Measurements from ENCODE around the gene RTTN.

Gene RTTN

DNA sequence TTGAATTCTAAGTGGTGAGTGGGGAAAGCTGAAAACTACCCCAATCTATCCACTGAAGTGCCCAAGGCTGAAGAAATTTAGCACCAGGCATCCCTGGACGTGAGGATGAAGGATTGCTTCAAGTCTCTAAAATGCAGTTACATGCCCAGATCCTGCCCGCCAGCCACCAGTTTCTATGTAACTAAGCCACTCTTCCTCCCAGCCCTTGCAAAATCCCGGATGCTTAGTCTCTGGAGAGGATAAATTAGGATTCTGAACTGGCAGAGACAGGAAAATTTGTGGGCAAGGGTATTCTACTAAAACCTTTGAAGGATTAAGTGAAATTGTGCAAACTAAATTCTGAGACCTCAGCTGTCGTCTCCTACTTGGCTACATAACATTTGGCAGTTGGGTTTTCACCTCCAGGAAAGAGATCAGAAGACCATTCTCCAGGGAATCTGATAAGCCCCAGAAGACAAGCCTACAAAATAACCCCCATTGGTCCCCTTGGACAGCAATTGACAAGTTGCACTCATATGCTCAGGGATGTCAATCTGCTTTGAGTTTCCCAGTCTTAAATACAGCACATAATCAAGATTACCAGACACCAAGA lies 163.9 kb downstream of the RTTN start:
- TF ChIP-seq POLR2AphosphoS5 (IDR thresholded peaks at IDR 0.05; ENCODE audit: low read depth, low read length) (no peak), TAF1 (IDR thresholded peaks at IDR 0.05; ENCODE audit: borderline replicate concordance, insufficient read depth, low read length) (no peak), FOXP2 (optimal IDR thresholded peaks at IDR 0.05; ENCODE audit: borderline replicate concordance, extremely low read depth, extremely low read length, insufficient read depth) (no peak), SIN3A (IDR thresholded peaks at IDR 0.05; ENCODE audit: borderline replicate concordance, insufficient read depth, low read length) (no peak)
- TF ChIP-seq, protein P1, sequence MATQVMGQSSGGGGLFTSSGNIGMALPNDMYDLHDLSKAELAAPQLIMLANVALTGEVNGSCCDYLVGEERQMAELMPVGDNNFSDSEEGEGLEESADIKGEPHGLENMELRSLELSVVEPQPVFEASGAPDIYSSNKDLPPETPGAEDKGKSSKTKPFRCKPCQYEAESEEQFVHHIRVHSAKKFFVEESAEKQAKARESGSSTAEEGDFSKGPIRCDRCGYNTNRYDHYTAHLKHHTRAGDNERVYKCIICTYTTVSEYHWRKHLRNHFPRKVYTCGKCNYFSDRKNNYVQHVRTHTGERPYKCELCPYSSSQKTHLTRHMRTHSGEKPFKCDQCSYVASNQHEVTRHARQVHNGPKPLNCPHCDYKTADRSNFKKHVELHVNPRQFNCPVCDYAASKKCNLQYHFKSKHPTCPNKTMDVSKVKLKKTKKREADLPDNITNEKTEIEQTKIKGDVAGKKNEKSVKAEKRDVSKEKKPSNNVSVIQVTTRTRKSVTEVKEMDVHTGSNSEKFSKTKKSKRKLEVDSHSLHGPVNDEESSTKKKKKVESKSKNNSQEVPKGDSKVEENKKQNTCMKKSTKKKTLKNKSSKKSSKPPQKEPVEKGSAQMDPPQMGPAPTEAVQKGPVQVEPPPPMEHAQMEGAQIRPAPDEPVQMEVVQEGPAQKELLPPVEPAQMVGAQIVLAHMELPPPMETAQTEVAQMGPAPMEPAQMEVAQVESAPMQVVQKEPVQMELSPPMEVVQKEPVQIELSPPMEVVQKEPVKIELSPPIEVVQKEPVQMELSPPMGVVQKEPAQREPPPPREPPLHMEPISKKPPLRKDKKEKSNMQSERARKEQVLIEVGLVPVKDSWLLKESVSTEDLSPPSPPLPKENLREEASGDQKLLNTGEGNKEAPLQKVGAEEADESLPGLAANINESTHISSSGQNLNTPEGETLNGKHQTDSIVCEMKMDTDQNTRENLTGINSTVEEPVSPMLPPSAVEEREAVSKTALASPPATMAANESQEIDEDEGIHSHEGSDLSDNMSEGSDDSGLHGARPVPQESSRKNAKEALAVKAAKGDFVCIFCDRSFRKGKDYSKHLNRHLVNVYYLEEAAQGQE (IDR thresholded peaks at IDR 0.05; ENCODE audit: insufficient read depth in 1 of 2, low read depth in 2 of 2, low read length in 2 of 2): no peak

DNA sequence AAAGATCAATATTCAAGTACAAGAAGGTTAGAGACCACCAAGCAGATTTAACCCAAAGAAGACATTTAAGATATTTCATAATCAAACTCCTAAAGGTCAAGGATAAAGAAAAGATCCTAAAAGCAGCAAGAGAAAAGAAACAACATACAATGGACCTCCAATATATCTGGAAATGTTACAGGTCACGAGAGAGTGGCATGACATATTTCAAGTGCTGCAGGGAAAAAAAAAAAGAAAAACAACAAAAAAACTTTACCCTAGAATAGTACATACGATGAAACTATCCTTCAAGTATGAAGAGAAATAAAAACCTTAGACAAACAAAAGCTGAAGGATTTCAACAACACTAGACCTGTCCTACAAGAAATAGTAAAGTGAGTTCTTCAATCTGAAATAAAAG lies 166.3 kb downstream of the RTTN start:
- TF ChIP-seq, protein P1 (IDR thresholded peaks at IDR 0.05; ENCODE audit: insufficient read depth in 1 of 2, low read depth in 2 of 2, low read length in 2 of 2): no peak
- no peak for TF ChIP-seq SIN3A (IDR thresholded peaks at IDR 0.05; ENCODE audit: borderline replicate concordance, insufficient read depth, low read length)
- TF ChIP-seq TAF1 (IDR thresholded peaks at IDR 0.05; ENCODE audit: borderline replicate concordance, insufficient read depth, low read length): no peak
- no peak for TF ChIP-seq FOXP2 (optimal IDR thresholded peaks at IDR 0.05; ENCODE audit: borderline replicate concordance, extremely low read depth, extremely low read length, insufficient read depth)
- no peak for TF ChIP-seq POLR2AphosphoS5 (IDR thresholded peaks at IDR 0.05; ENCODE audit: low read depth, low read length)

DNA sequence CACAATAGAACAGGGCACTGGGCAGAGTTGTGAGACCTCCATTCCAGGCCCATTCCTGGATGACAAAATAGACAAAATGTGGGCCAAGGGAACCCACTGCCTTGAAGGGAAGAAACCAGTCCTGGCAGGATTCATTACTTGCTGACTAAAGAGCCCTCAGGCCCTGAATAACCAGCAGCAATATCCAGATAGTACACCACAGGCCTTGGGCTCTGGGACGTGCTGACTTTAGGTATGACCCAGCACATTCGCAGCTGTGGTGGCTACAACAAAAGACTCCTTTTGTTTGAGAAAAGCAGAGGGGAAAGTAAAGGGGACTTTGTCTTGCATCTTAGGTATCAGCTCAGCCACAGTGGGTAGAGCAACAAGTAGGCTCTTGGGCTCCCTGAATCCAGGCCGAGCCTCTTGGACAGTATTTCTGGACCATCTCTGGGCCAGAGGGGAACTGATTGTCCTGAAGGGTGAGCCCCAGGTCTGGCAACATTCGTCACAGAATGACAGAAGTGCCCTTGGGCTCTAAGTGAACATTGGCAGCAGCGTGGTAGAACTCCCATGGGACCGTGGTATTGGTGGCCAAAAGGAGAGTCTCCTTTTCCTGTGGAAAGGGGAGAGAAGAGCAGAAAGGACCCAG lies 167.9 kb downstream of the RTTN start:
- TF ChIP-seq FOXP2 (optimal IDR thresholded peaks at IDR 0.05; ENCODE audit: borderline replicate concordance, extremely low read depth, extremely low read length, insufficient read depth): no peak
- TF ChIP-seq POLR2AphosphoS5 (IDR thresholded peaks at IDR 0.05; ENCODE audit: low read depth, low read length): no peak
- TF ChIP-seq, protein P1 (IDR thresholded peaks at IDR 0.05; ENCODE audit: insufficient read depth in 1 of 2, low read depth in 2 of 2, low read length in 2 of 2): no peak
- TF ChIP-seq SIN3A (IDR thresholded peaks at IDR 0.05; ENCODE audit: borderline replicate concordance, insufficient read depth, low read length): no peak
- TF ChIP-seq TAF1 (IDR thresholded peaks at IDR 0.05; ENCODE audit: borderline replicate concordance, insufficient read depth, low read length): no peak

DNA sequence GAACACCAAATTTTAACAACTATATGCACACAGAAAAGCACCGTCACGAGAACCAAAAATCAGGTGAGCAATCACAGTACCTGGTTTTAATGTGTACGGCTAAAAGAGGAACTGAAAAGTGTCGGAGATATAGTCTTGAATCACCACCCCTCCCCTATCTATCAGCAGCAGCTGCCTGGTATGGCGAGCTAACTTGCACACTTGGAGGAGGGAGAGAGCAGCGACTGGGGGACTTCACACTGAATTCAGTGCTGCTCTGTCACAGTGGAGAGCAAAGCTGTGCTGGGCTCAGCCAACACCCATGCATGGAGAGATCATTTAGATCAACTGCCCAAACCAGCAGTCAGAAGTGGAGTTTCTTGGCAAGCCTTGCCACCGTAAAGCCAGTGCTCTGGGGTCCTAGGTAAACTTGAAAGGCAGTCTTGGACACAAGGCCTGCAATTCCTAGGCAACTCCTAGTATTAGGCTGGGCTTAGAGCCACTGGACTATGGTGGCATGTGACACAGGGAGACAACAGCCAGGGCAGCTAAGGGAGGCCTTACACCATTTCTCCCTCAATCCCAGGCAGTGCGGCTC lies 168.6 kb downstream of the RTTN start:
- no peak for TF ChIP-seq TAF1 (IDR thresholded peaks at IDR 0.05; ENCODE audit: borderline replicate concordance, insufficient read depth, low read length)
- TF ChIP-seq FOXP2 (optimal IDR thresholded peaks at IDR 0.05; ENCODE audit: borderline replicate concordance, extremely low read depth, extremely low read length, insufficient read depth): no peak
- TF ChIP-seq, protein P1 (IDR thresholded peaks at IDR 0.05; ENCODE audit: insufficient read depth in 1 of 2, low read depth in 2 of 2, low read length in 2 of 2): no peak
- TF ChIP-seq POLR2AphosphoS5 (IDR thresholded peaks at IDR 0.05; ENCODE audit: low read depth, low read length): no peak
- TF ChIP-seq SIN3A (IDR thresholded peaks at IDR 0.05; ENCODE audit: borderline replicate concordance, insufficient read depth, low read length): no peak

Data from PFSK-1 (cell line).